ENCODE measurements around the gene NPIPB9. TPM values are rescaled to one million over a fixed set of nuclear protein-coding genes. Genes with fewer than 3 reads are reported as not detected.
"Not testable (repeated sequence)": the region's sequence is repeated elsewhere in the genome, so short reads cannot be mapped to it uniquely, and the experiment has no call there.

Gene NPIPB9
- polyA plus RNA-seq, 5 donors: 1.2 to 4.1 (median 2.1) TPM

GRCh38 chr16:28820546-28820945 lies 69.0 kb downstream of the NPIPB9 start:
- not testable (repeated sequence) for DNase-seq

GRCh38 chr16:28821874-28822519 lies 70.4 kb downstream of the NPIPB9 start:
- no peak for DNase-seq

Other genes with a start within 250 kb of the NPIPB9 start
- under 1 TPM in 1 of 5 donors, not detected in 4; 0.21 TPM for gene IL27, start 245.0 kb upstream of the NPIPB9 start, polyA plus RNA-seq (ENCODE audit: insufficient read depth in 1 of 5, insufficient read length in 5 of 5, low replicate concordance in 1 of 5)
- 10 to 100 TPM; 29.7 to 51.1 (median 36.1) TPM for gene NUPR1, start 212.8 kb upstream of the NPIPB9 start, polyA plus RNA-seq (ENCODE audit: insufficient read depth in 1 of 5, insufficient read length in 5 of 5, low replicate concordance in 1 of 5)
- 10 to 100 TPM; 14.4 to 30.5 (median 20.3) TPM for gene SGF29, start 197.9 kb upstream of the NPIPB9 start, polyA plus RNA-seq (ENCODE audit: insufficient read depth in 1 of 5, insufficient read length in 5 of 5, low replicate concordance in 1 of 5)
- 1 to 10 TPM; 2.7 to 4.0 (median 3.7) TPM for gene SULT1A2, start 154.7 kb upstream of the NPIPB9 start, polyA plus RNA-seq (ENCODE audit: insufficient read depth in 1 of 5, insufficient read length in 5 of 5, low replicate concordance in 1 of 5)
- 10 to 100 TPM; 21.4 to 46.9 (median 38.3) TPM for gene SULT1A1, start 141.7 kb upstream of the NPIPB9 start, polyA plus RNA-seq (ENCODE audit: insufficient read depth in 1 of 5, insufficient read length in 5 of 5, low replicate concordance in 1 of 5)
- gene NPIPB8, start 113.7 kb upstream of the NPIPB9 start, polyA plus RNA-seq (ENCODE audit: insufficient read depth in 1 of 5, insufficient read length in 5 of 5, low replicate concordance in 1 of 5): 1 to 10 TPM in 2 of 5 donors, under 1 TPM in 3; 0.63 to 3.0 (median 0.98) TPM
- gene EIF3C, start 40.3 kb upstream of the NPIPB9 start, polyA plus RNA-seq (ENCODE audit: insufficient read depth in 1 of 5, insufficient read length in 5 of 5, low replicate concordance in 1 of 5): 100 to 1,000 TPM; 253 to 385 (median 293) TPM
- 100 to 1,000 TPM in 3 of 5 donors, 10 to 100 TPM in 2; 84.6 to 137 (median 110) TPM for gene ATXN2L, start 71.2 kb downstream of the NPIPB9 start, polyA plus RNA-seq (ENCODE audit: insufficient read depth in 1 of 5, insufficient read length in 5 of 5, low replicate concordance in 1 of 5)
- gene TUFM, start 94.6 kb downstream of the NPIPB9 start, polyA plus RNA-seq (ENCODE audit: insufficient read depth in 1 of 5, insufficient read length in 5 of 5, low replicate concordance in 1 of 5): 100 to 1,000 TPM; 123 to 192 (median 151) TPM
- gene SH2B1, start 112.1 kb downstream of the NPIPB9 start, polyA plus RNA-seq (ENCODE audit: insufficient read depth in 1 of 5, insufficient read length in 5 of 5, low replicate concordance in 1 of 5): 10 to 100 TPM; 42.4 to 73.5 (median 62.6) TPM
- gene ATP2A1, start 126.7 kb downstream of the NPIPB9 start, polyA plus RNA-seq (ENCODE audit: insufficient read depth in 1 of 5, insufficient read length in 5 of 5, low replicate concordance in 1 of 5): 10 to 100 TPM in 1 of 5 donors, 1 to 10 TPM in 4; 2.2 to 25.4 (median 2.8) TPM
- 10 to 100 TPM; 19.3 to 35.3 (median 23.2) TPM for gene RABEP2, start 173.5 kb downstream of the NPIPB9 start, polyA plus RNA-seq (ENCODE audit: insufficient read depth in 1 of 5, insufficient read length in 5 of 5, low replicate concordance in 1 of 5)
- 1 to 10 TPM in 1 of 5 donors, under 1 TPM in 4; 0.51 to 1.0 (median 0.62) TPM for gene CD19, start 180.2 kb downstream of the NPIPB9 start, polyA plus RNA-seq (ENCODE audit: insufficient read depth in 1 of 5, insufficient read length in 5 of 5, low replicate concordance in 1 of 5)
- gene NFATC2IP, start 199.2 kb downstream of the NPIPB9 start, polyA plus RNA-seq (ENCODE audit: insufficient read depth in 1 of 5, insufficient read length in 5 of 5, low replicate concordance in 1 of 5): 10 to 100 TPM; 57.6 to 78.7 (median 68.0) TPM
- gene SPNS1, start 223.0 kb downstream of the NPIPB9 start, polyA plus RNA-seq (ENCODE audit: insufficient read depth in 1 of 5, insufficient read length in 5 of 5, low replicate concordance in 1 of 5): 10 to 100 TPM; 21.9 to 43.3 (median 30.5) TPM
- 1 to 10 TPM; 6.0 to 8.5 (median 6.9) TPM for gene LAT, start 233.3 kb downstream of the NPIPB9 start, polyA plus RNA-seq (ENCODE audit: insufficient read depth in 1 of 5, insufficient read length in 5 of 5, low replicate concordance in 1 of 5)

Measured in right lung (tissue), 5 donors.